Kidney tubule cell (primary cell): Measurements from ENCODE around the gene CFAP97D1.
"Not testable (repeated sequence)": the region's sequence is repeated elsewhere in the genome, so short reads cannot be mapped to it uniquely, and the experiment has no call there.

Experiments
- DNase-seq: peaks from one replicate; pipeline ENCODE4 v3.0.0-alpha.2; 2018; ENCODE audit warnings: low spot score

Gene CFAP97D1

GRCh38 chr17:43768382-43768781, 11.9 kb upstream of the CFAP97D1 start:
- DNase-seq = no peak

- no peak for DNase-seq
These were observed 11.3 kb upstream of the CFAP97D1 start for GRCh38 chr17:43768943-43769342.

- DNase-seq = no peak
These were observed 10.8 kb upstream of the CFAP97D1 start for GRCh38 chr17:43769426-43769825.

- DNase-seq = no peak
These were observed 10.4 kb upstream of the CFAP97D1 start for GRCh38 chr17:43769859-43770258.

GRCh38 chr17:43770957-43771356, 9.3 kb upstream of the CFAP97D1 start:
- DNase-seq = no peak

GRCh38 chr17:43771463-43771862, 8.8 kb upstream of the CFAP97D1 start:
- no peak for DNase-seq

- no peak for DNase-seq
These were observed 7.2 kb upstream of the CFAP97D1 start for GRCh38 chr17:43772877-43773648.

- no peak for DNase-seq
These were observed 5.7 kb upstream of the CFAP97D1 start for GRCh38 chr17:43774304-43775250.

GRCh38 chr17:43778337-43779144, 1.7 kb upstream of the CFAP97D1 start, which contains the start of gene DUSP3:
Gene DUSP3 (minus strand): TSS chr17:43778977. CDS start chr17:43778924, 53 bp downstream.
- peak; percentile 95 for DNase-seq

- DNase-seq = no peak
These were observed 800 bp upstream of the CFAP97D1 start for GRCh38 chr17:43779145-43780125.

GRCh38 chr17:43782913-43783680, 2.9 kb downstream of the CFAP97D1 start:
- no peak for DNase-seq

GRCh38 chr17:43784068-43784467, 3.8 kb downstream of the CFAP97D1 start:
- peak; percentile 62 for DNase-seq

GRCh38 chr17:43784628-43785101, 4.4 kb downstream of the CFAP97D1 start:
- peak; percentile 50 for DNase-seq

GRCh38 chr17:43787728-43788127, 7.5 kb downstream of the CFAP97D1 start:
- DNase-seq = no peak

GRCh38 chr17:43788540-43788939, 8.3 kb downstream of the CFAP97D1 start:
- DNase-seq = no peak

GRCh38 chr17:43789482-43789881, 9.2 kb downstream of the CFAP97D1 start:
- no peak for DNase-seq

GRCh38 chr17:43790311-43790940, 10.2 kb downstream of the CFAP97D1 start:
- no peak for DNase-seq

GRCh38 chr17:43791589-43791988, 11.4 kb downstream of the CFAP97D1 start:
- peak; percentile 77 for DNase-seq

GRCh38 chr17:43792668-43793067, 12.4 kb downstream of the CFAP97D1 start:
- not testable (repeated sequence) for DNase-seq
